Heart right ventricle (tissue), 16 donors: ENCODE measurements around the gene TMCO6. TPM values are rescaled to one million over a fixed set of nuclear protein-coding genes. Genes with fewer than 3 reads are reported as not detected.
"Not testable (repeated sequence)": the region's sequence is repeated elsewhere in the genome, so short reads cannot be mapped to it uniquely, and the experiment has no call there.

Source experiments
- ATAC-seq, 8 donors: fragments of 200-7000 bp; cut with Tn5 transposase; one replicate each; pipeline ENCODE4 v1.9.1; 2020; ENCODE audit warnings: mild to moderate bottlenecking in 8 of 8, moderate library complexity in 8 of 8, moderate number of reproducible peaks in 1 of 8
- DNase-seq, 2 donors: peaks; one replicate each; pipeline ENCODE4 v3.0.0-alpha.2; 2020
- H3K27ac ChIP-seq, 10 donors: fragments of 200-600 bp; sonication (generic) in 2 of 10; one replicate each; pipeline versions ENCODE4 v1.5.0 to v1.8.0; 2020 to 2022; ENCODE audit warnings: mild to moderate bottlenecking in 3 of 10
- H3K27me3 ChIP-seq, 7 donors: fragments of 200-600 bp; one replicate each; pipeline ENCODE4 v1.8.0; 2021 to 2022; ENCODE audit warnings: mild to moderate bottlenecking in 2 of 7
- H3K36me3 ChIP-seq, 9 donors: fragments of 200-600 bp; sonication (generic) in 1 of 9; one replicate each; pipeline versions ENCODE4 v1.5.0 to v1.8.0; 2020 to 2022; ENCODE audit warnings: mild to moderate bottlenecking in 2 of 9
- H3K4me1 ChIP-seq, 9 donors: fragments of 200-600 bp; sonication (generic) in 1 of 9; one replicate each; pipeline versions ENCODE4 v1.5.0 to v1.8.0; 2020 to 2022; ENCODE audit warnings: mild to moderate bottlenecking in 4 of 9
- H3K4me3 ChIP-seq, 10 donors: fragments of 200-600 bp; sonication (generic) in 2 of 10; one replicate each; pipeline versions ENCODE4 v1.5.0 to v1.8.0; 2020 to 2022; ENCODE audit warnings: mild to moderate bottlenecking in 7 of 10, moderate library complexity in 2 of 10
- H3K9me3 ChIP-seq, 11 donors: fragments of 200-600 bp in 10 of 11; sonication (generic) in 2 of 11; one replicate each; pipeline versions ENCODE4 v1.5.0 to v1.8.0; 2013 to 2022; ENCODE audit warnings: mild to moderate bottlenecking in 2 of 11, control low read depth in 1 of 11, moderate library complexity in 1 of 11
- WGBS, 2 donors: extraction: QIAGEN DNeasy Blood & Tissue Kit; methylation state at CpG; one replicate each; pipeline ENCODE4 v1.1.7; 2013; ENCODE audit warnings: inconsistent platforms in 1 of 2; 5-methylcytosine and 5-hydroxymethylcytosine counted together
- intact Hi-C, 10 donors: fragments of 100-400 bp; cut with DNase I; formaldehyde crosslinking; loops; one replicate each; pipeline versions ENCODE4 v1.11.1 to v1.14.2; 2022
- polyA plus RNA-seq, 2 donors: library from polyadenylated mRNA; stranded (reverse); fragments of 200-250 nt; gene quantifications; one replicate each; pipeline ENCODE4 v1.2.3, GENCODE V29; 2013
- total RNA-seq, 10 donors: library from RNA; stranded (reverse); fragmentation: NEBNext Ultra II Directional in 3 of 10; extraction: Animal tissue kit (Norgen Biotek cat#: 25700) in 3 of 10; gene quantifications; one replicate each; pipeline versions ENCODE4 v1.2.1 to v1.2.4, GENCODE V29; 2021 to 2023
- TF ChIP-seq, protein P1 (sequence below), 9 donors: fragments of 200-600 bp; sonication (generic) in 2 of 9; IDR thresholded peaks; one replicate each; pipeline versions ENCODE4 v1.5.0 to v1.8.0; 2021 to 2022; ENCODE audit warnings: antibody characterized with exemption in 9 of 9, mild to moderate bottlenecking in 5 of 9, moderate library complexity in 1 of 9
- donor health status: Arrhythmogenic right ventricular cardiomyopathy.
- donor health status: ischemic (EF 13 %, LVEDD 7.1; RV severe dilation, severe dysfunction).
- donor health status: healthy with polysubstance abuse.
- donor health status: DM: no; HTN: yes; CAD: no.
- donor health status: DM: no; HTN: no; CAD: no.
- donor health status: ischemic (EF 25% LVEDD 6.9; RV normal size, moderate dysfunction).
- donor health status: ischemic (EF 25% LVEDD 5.7; RV mildly dilated, moderate dysfunction).
- donor health status: healthy.
- donor health status: DM: yes; HTN: yes; CAD: no.
- donor health status: Ischemic cardiomyopathy.
- donor health status: ischemic (EF 35%, LVEDD 5.7; RV mildly dilated, moderate dysfunction).
- donor health status: nonischemic (EF 11% LVEDD 7.7; RV severe dilation, severe dysfunction).
- donor health status: DM: yes; HTN: yes; CAD: no.
- donor health status: PGD.
- donor health status: ischemic (EF 29% LVEDD 5.4; RV normal size, mild dysfunction).
- donor health status: nonischemic (EF 23%, LVEDD 6.1; RV moderate dilation, normal function).

The TMCO6 gene
- total and polyA plus RNA-seq, 12 donors, result 1.6 to 7.9 (median 3.4) TPM

DNA sequence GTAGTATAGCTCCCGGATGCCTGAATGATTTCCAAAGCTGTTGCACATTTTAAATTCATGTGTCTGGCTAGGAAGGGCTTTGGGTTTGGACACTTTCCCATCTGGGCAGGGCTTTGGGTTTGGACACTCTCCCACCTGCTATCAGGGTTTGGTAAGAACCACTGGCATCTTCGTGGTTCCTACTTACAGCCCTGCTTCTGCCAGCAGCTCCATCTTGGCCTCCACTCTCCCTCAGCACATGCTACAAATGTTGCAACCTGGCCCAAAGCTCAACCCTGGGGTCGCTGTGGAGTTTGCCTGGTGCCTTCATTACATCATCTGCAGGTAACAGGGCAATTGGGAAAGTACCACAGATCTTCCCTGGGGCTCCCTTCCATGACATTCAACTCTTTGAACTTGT is 3.5 kb downstream of the TMCO6 start:
- H3K4me1 ChIP-seq, result peaks cover 4 to 52% (median 29%) of the 10 kb centered on the region in 9 donors
- WGBS, 2 donors, result 58 to 59% methylated on average over 3 of the region's 3 CpGs
- intact Hi-C loops, result loop anchor here in 4 of 10 donors (10.0 kb wide), 3 partner anchors 98 to 278 kb away; partner anchors contain the start of genes ANKHD1 (in 2 of the 4), EIF4EBP3 (in 1 of the 4) and SLC4A9 (in 1 of the 4)

GRCh38 chr5:140647042-140647419 is 7.8 kb downstream of the TMCO6 start:
- ATAC-seq, result peak in 4 of 8 donors; percentile 3 to 32 (median 5)
- TF ChIP-seq, protein P1, sequence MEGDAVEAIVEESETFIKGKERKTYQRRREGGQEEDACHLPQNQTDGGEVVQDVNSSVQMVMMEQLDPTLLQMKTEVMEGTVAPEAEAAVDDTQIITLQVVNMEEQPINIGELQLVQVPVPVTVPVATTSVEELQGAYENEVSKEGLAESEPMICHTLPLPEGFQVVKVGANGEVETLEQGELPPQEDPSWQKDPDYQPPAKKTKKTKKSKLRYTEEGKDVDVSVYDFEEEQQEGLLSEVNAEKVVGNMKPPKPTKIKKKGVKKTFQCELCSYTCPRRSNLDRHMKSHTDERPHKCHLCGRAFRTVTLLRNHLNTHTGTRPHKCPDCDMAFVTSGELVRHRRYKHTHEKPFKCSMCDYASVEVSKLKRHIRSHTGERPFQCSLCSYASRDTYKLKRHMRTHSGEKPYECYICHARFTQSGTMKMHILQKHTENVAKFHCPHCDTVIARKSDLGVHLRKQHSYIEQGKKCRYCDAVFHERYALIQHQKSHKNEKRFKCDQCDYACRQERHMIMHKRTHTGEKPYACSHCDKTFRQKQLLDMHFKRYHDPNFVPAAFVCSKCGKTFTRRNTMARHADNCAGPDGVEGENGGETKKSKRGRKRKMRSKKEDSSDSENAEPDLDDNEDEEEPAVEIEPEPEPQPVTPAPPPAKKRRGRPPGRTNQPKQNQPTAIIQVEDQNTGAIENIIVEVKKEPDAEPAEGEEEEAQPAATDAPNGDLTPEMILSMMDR (IDR thresholded peaks at IDR 0.05), result no peak
- Histone ChIP-seq H3K36me3 (peaks cover 0 to 77% (median 31%) of the 10 kb centered on the region in 9 donors), H3K27me3 (no peaks in the 10 kb centered on the region), H3K27ac (peak overlapping the region; percentile 54 to 92 (median 86)), H3K4me3 (peak overlapping the region; percentile 53 to 99 (median 90)), H3K9me3 (no peaks in the 10 kb centered on the region), H3K4me1 (peaks cover 4 to 45% (median 26%) of the 10 kb centered on the region in 9 donors)
- intact Hi-C loops, result loop anchor here in 5 of 10 donors (5.0 to 10.0 kb wide), 6 partner anchors 45 to 282 kb away; partner anchors contain the start of genes ANKHD1 (in 2 of the 5), EIF4EBP3 (in 2 of the 5), APBB3 (in 1 of the 5) and HARS1 (in 1 of the 5)
- DNase-seq, result no peak
- WGBS, 2 donors, result 0 to 2% methylated on average over 27 of the region's 27 CpGs

More for the DNA sequence above, 3.5 kb downstream of the TMCO6 start:
- Histone ChIP-seq H3K9me3 (no peaks in the 10 kb centered on the region), H3K27ac (no peak overlapping the region), H3K4me3 (no peak overlapping the region), H3K27me3 (no peaks in the 10 kb centered on the region), H3K36me3 (peaks cover 0 to 49% (median 10%) of the 10 kb centered on the region in 9 donors)
- ATAC-seq, result no peak
- no peak for DNase-seq
- TF ChIP-seq, protein P1 (IDR thresholded peaks at IDR 0.05), result no peak

GRCh38 chr5:140658870-140659269 is 19.6 kb downstream of the TMCO6 start:
- DNase-seq, result no peak
- Histone ChIP-seq H3K4me3 (no peak overlapping the region), H3K27me3 (no peaks in the 10 kb centered on the region), H3K9me3 (no peaks in the 10 kb centered on the region), H3K4me1 (peaks cover 0 to 7% (median 3%) of the 10 kb centered on the region in 9 donors), H3K27ac (no peak overlapping the region), H3K36me3 (peaks cover 7 to 96% (median 85%) of the 10 kb centered on the region in 9 donors)
- TF ChIP-seq, protein P1 (IDR thresholded peaks at IDR 0.05), result no peak
- WGBS, 2 donors, result 94 to 99% methylated on average over 17 of the region's 17 CpGs
- no peak for ATAC-seq
- intact Hi-C loops, result no loop called here

DNA sequence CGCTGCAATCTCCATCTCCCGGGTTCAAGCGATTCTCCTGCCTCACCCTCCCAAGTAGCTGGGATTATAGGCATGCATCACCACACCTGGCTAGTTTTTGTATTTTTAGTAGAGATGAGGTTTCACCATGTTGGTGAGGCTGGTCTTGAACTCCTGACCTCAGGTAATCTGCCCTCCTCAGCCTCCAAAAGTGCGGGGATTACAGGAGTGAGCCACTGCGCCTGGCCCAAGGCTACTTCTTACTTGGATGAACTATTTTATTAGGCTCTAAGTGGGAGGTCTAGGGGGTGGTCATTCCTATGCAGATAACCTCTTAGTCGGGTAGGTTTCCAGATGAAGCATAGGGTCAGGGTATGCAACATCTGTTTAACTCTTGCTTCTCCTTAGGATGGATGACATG is 21.1 kb downstream of the TMCO6 start:
- H3K36me3 ChIP-seq, result peaks cover 7 to 81% (median 75%) of the 10 kb centered on the region in 9 donors
- peaks cover 0 to 14% (median 8%) of the 10 kb centered on the region in 9 donors for H3K4me1 ChIP-seq
- DNase-seq, ATAC-seq, H3K27me3 ChIP-seq, H3K27ac ChIP-seq, H3K4me3 ChIP-seq, H3K9me3 ChIP-seq: not testable (repeated sequence)
- 84 to 91% methylated on average over 6 of the region's 6 CpGs for WGBS, 2 donors
- intact Hi-C loops, result loop anchor here in 2 of 10 donors (10.0 kb wide), 1 partner anchor 256 kb away; the partner anchor contains the start of gene ANKHD1 (in 2 of the 2)

- Histone ChIP-seq H3K27ac (peak overlapping the region; percentile 85 to 94 (median 92)), H3K9me3 (no peaks in the 10 kb centered on the region), H3K4me1 (peaks cover 6 to 39% (median 26%) of the 10 kb centered on the region in 9 donors), H3K36me3 (peaks cover 0 to 67% (median 48%) of the 10 kb centered on the region in 9 donors), H3K27me3 (no peaks in the 10 kb centered on the region), H3K4me3 (peak overlapping the region; percentile 64 to 94 (median 80))
- DNase-seq, result no peak
- ATAC-seq, result peak in 3 of 8 donors; percentile 16 to 31 (median 22)
- WGBS, 2 donors, result 8 to 9% methylated on average over 18 of the region's 18 CpGs
- intact Hi-C loops, result loop anchor here in 3 of 10 donors (2.0 to 10.0 kb wide), 2 partner anchors 27 to 259 kb away; partner anchors contain the start of genes ANKHD1 (in 2 of the 3), HARS1 (in 1 of the 3) and HARS2 (in 1 of the 3)
- TF ChIP-seq, protein P1 (IDR thresholded peaks at IDR 0.05), result no peak
Observed at GRCh38 chr5:140664030-140664358, 24.7 kb downstream of the TMCO6 start.
